HepG2 (cell line): Measurements from ENCODE around the gene EGFR. TPM values are rescaled to one million over a fixed set of nuclear protein-coding genes. Genes with fewer than 3 reads are reported as not detected.

Experiments used
- AHR ChIP-seq: IDR thresholded peaks from 2 replicates; pipeline ENCODE4 v1.6.1; 2018; ENCODE audit warnings: missing genetic modification reagents, missing compliant biosample characterization
- ATF7-NPFF ChIP-seq: sonication (generic); formaldehyde crosslinking; IDR thresholded peaks from 2 replicates; pipeline ENCODE4 v1.8.1; 2023; ENCODE audit warnings: mild to moderate bottlenecking, low read depth, missing genetic modification reagents, moderate library complexity
- ESRRA ChIP-seq: sonication (generic); formaldehyde crosslinking; IDR thresholded peaks from 2 replicates; pipeline ENCODE4 v1.5.1; 2020; ENCODE audit warnings: mild to moderate bottlenecking, low read depth, missing genetic modification reagents
- GZF1 ChIP-seq: sonication (generic); formaldehyde crosslinking; IDR thresholded peaks from 2 replicates; pipeline ENCODE4 v1.5.1; 2020; ENCODE audit warnings: mild to moderate bottlenecking, missing genetic modification reagents
- ISL2 ChIP-seq: sonication (generic); formaldehyde crosslinking; IDR thresholded peaks from 2 replicates; pipeline ENCODE4 v1.5.0; 2020; ENCODE audit warnings: missing genetic modification reagents
- MXD4 ChIP-seq: IDR thresholded peaks from 2 replicates; pipeline ENCODE4 v1.6.1; 2016; ENCODE audit warnings: mild to moderate bottlenecking, missing biosample characterization, missing genetic modification reagents
- NFE2L2 ChIP-seq: fragments of 150-350 bp; IDR thresholded peaks from 2 replicates; pipeline ENCODE4 v1.6.1; 2014; ENCODE audit warnings: low read length
- NFKB2 ChIP-seq: sonication (generic); formaldehyde crosslinking; IDR thresholded peaks from 2 replicates; pipeline ENCODE4 v1.4.0; 2020; ENCODE audit warnings: missing genetic modification reagents, borderline replicate concordance
- PRMT3 ChIP-seq: sonication (generic); formaldehyde crosslinking; IDR thresholded peaks from 2 replicates; pipeline ENCODE4 v1.8.1; 2022; ENCODE audit warnings: low read depth, mild to moderate bottlenecking, moderate library complexity, missing genetic modification reagents, borderline replicate concordance
- RARA ChIP-seq: IDR thresholded peaks from 2 replicates; pipeline ENCODE4 v1.6.1; 2016; ENCODE audit warnings: missing genetic modification reagents, missing compliant biosample characterization
- REPIN1 ChIP-seq: sonication (generic); formaldehyde crosslinking; IDR thresholded peaks from 2 replicates; pipeline ENCODE4 v1.8.0; 2022; ENCODE audit warnings: missing genetic modification reagents, low read depth, mild to moderate bottlenecking, borderline replicate concordance
- TEAD2 ChIP-seq: sonication (generic); formaldehyde crosslinking; IDR thresholded peaks from 2 replicates; pipeline ENCODE4 v1.9.0; 2021; ENCODE audit warnings: missing genetic modification reagents
- WIZ ChIP-seq: sonication (generic); formaldehyde crosslinking; IDR thresholded peaks from 2 replicates; pipeline ENCODE4 v1.5.1; 2020; ENCODE audit warnings: mild to moderate bottlenecking, missing genetic modification reagents
- ZNF282 ChIP-seq: fragments of 450-650 bp; IDR thresholded peaks from 2 replicates; pipeline ENCODE4 v1.6.1; 2018; ENCODE audit not compliant: partially characterized antibody
- ZNF530 ChIP-seq: sonication (generic); formaldehyde crosslinking; IDR thresholded peaks from 2 replicates; pipeline ENCODE4 v1.5.0; 2020; ENCODE audit warnings: low read depth, mild to moderate bottlenecking, missing genetic modification reagents
- ZNF670 ChIP-seq: sonication (generic); formaldehyde crosslinking; IDR thresholded peaks from 2 replicates; pipeline ENCODE4 v1.8.0; 2022; ENCODE audit warnings: mild to moderate bottlenecking, missing genetic modification reagents, borderline replicate concordance
- ZNF772 ChIP-seq: sonication (generic); formaldehyde crosslinking; IDR thresholded peaks from 2 replicates; pipeline ENCODE4 v1.5.0; 2020; ENCODE audit warnings: mild to moderate bottlenecking, missing genetic modification reagents
- ZNF850 ChIP-seq: sonication (generic); formaldehyde crosslinking; conservative IDR thresholded peaks from 2 replicates; pipeline ENCODE4 v1.9.0; 2021; ENCODE audit warnings: mild to moderate bottlenecking, missing genetic modification reagents
- polyA plus RNA-seq, 8 experiments: library from polyadenylated mRNA; depleted of rRNA in 3 of 8; stranded (reverse) in 7 of 8; unstranded in 1 of 8; fragments of >200 nt; fragmentation: Illumina TruSeq in 4 of 8; extraction: Trizol in 4 of 8; gene quantifications; 2 replicates each; pipeline versions ENCODE4 v1.2.1 to v1.2.3, GENCODE V29; 2011 to 2016; ENCODE audit warnings: low read depth in 4 of 8, missing spikeins in 1 of 8, mixed read lengths in 1 of 8; ENCODE audit not compliant: insufficient read depth in 1 of 8
- total RNA-seq, 5 experiments: library from RNA; depleted of rRNA; stranded (reverse); fragments of >200 nt; fragmentation: Illumina TruSeq; extraction: Trizol; gene quantifications; 2 replicates each; pipeline ENCODE4 v1.2.3, GENCODE V29; 2016; ENCODE audit warnings: low read depth in 1 of 5
- TF ChIP-seq, protein P1 (sequence below), 2 experiments: sonication (generic) in 1 of 2; formaldehyde crosslinking in 1 of 2; IDR thresholded peaks; 2 replicates each; pipeline versions ENCODE4 v1.4.0 to v1.6.1; 2016 to 2020; ENCODE audit warnings: borderline replicate concordance in 1 of 2, low read depth in 1 of 2, mild to moderate bottlenecking in 1 of 2, missing genetic modification reagents in 1 of 2
- TF ChIP-seq, protein P2 (sequence below): sonication (generic); formaldehyde crosslinking; IDR thresholded peaks from 2 replicates; pipeline ENCODE4 v1.4.0; 2020; ENCODE audit warnings: missing genetic modification reagents
- TF ChIP-seq, protein P3 (sequence below): sonication (generic); formaldehyde crosslinking; IDR thresholded peaks from 2 replicates; pipeline ENCODE4 v1.4.0; 2020; ENCODE audit warnings: missing genetic modification reagents
- TF ChIP-seq, protein P4 (sequence below), 2 experiments: sonication (generic) in 1 of 2; formaldehyde crosslinking in 1 of 2; IDR thresholded peaks; 2 replicates each; pipeline versions ENCODE4 v1.4.0 to v1.6.1; 2018 to 2020; ENCODE audit warnings: missing genetic modification reagents in 2 of 2, borderline replicate concordance in 1 of 2, low read depth in 1 of 2, mild to moderate bottlenecking in 1 of 2, missing biosample characterization in 1 of 2

Gene EGFR
- total and polyA plus RNA-seq, 2 of the 13 experiments (the other 11 are each of a cell fraction or from before 2014, with no cell fraction given), result 7.0 to 10.0 TPM

DNA sequence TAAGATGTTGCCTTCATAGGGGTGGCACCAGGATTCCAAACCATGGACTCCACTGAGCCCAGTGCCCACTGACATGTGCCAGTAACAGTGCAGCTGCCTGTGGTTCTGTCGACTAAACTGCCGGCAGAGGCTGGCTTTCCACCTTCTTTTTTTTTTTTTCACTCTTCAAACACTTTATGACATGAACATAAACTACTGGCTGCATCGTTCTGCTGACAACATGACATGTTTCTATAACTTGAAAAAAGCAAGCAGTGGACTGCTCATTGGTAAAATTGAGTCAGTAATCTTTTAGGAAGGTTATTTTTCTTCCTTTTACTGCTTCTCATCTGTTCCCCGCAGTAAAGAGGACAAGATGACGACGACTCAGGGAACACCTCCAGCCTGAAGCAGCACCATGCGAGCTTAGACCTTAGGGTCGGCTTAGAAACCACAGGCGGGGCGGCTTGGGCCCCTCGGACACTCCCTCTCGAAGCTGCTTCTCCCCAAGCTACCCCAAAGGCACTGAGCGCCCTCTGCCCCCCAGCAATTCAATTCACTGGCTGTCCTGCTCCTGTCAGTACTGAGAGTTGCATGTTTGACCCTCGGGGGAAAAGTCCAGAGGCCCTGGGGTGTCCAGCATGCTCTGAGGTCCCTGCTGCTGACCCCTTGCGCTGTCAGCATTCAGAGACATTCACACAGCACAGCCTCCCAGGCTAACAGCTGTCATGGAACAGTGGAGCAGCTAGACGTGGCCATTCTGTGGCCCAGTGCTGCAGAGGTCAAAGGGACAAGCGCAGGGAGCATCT is 112.5 kb downstream of the EGFR start (continued):
- TF ChIP-seq ZNF670 (CRISPR knock-in tag), result no peak
- TF ChIP-seq ZNF282, result no peak
- TF ChIP-seq, protein P1, sequence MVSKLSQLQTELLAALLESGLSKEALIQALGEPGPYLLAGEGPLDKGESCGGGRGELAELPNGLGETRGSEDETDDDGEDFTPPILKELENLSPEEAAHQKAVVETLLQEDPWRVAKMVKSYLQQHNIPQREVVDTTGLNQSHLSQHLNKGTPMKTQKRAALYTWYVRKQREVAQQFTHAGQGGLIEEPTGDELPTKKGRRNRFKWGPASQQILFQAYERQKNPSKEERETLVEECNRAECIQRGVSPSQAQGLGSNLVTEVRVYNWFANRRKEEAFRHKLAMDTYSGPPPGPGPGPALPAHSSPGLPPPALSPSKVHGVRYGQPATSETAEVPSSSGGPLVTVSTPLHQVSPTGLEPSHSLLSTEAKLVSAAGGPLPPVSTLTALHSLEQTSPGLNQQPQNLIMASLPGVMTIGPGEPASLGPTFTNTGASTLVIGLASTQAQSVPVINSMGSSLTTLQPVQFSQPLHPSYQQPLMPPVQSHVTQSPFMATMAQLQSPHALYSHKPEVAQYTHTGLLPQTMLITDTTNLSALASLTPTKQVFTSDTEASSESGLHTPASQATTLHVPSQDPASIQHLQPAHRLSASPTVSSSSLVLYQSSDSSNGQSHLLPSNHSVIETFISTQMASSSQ (IDR thresholded peaks at IDR 0.05; ENCODE audit: low read depth), result no peak
- TF ChIP-seq, protein P1 (CRISPR knock-in tag; IDR thresholded peaks at IDR 0.05; ENCODE audit: borderline replicate concordance), result no peak
- TF ChIP-seq, protein P2, sequence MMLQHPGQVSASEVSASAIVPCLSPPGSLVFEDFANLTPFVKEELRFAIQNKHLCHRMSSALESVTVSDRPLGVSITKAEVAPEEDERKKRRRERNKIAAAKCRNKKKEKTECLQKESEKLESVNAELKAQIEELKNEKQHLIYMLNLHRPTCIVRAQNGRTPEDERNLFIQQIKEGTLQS (CRISPR knock-in tag), result no peak
- no peak for TF ChIP-seq MXD4
- TF ChIP-seq, protein P3, sequence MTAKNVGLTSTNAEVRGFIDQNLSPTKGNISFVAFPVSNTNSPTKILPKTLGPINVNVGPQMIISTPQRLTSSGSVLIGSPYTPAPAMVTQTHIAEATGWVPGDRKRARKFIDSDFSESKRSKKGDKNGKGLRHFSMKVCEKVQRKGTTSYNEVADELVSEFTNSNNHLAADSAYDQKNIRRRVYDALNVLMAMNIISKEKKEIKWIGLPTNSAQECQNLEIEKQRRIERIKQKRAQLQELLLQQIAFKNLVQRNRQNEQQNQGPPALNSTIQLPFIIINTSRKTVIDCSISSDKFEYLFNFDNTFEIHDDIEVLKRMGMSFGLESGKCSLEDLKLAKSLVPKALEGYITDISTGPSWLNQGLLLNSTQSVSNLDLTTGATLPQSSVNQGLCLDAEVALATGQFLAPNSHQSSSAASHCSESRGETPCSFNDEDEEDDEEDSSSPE (CRISPR knock-in tag), result no peak
- TF ChIP-seq TEAD2 (CRISPR knock-in tag), result no peak
- TF ChIP-seq RARA (CRISPR knock-in tag), result peak; percentile 61
- TF ChIP-seq AHR, result no peak
- TF ChIP-seq ISL2 (CRISPR knock-in tag), result no peak
- TF ChIP-seq, protein P4, sequence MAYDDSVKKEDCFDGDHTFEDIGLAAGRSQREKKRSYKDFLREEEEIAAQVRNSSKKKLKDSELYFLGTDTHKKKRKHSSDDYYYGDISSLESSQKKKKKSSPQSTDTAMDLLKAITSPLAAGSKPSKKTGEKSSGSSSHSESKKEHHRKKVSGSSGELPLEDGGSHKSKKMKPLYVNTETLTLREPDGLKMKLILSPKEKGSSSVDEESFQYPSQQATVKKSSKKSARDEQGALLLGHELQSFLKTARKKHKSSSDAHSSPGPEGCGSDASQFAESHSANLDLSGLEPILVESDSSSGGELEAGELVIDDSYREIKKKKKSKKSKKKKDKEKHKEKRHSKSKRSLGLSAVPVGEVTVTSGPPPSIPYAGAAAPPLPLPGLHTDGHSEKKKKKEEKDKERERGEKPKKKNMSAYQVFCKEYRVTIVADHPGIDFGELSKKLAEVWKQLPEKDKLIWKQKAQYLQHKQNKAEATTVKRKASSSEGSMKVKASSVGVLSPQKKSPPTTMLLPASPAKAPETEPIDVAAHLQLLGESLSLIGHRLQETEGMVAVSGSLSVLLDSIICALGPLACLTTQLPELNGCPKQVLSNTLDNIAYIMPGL (CRISPR knock-in tag; IDR thresholded peaks at IDR 0.05; ENCODE audit: borderline replicate concordance in 1 of 2, low read depth in 1 of 2), result peak in 1 of 2 experiments; percentile 20; a peak in 2 of 4 replicates
- TF ChIP-seq ZNF850 (CRISPR knock-in tag), result no peak
- TF ChIP-seq ESRRA (CRISPR knock-in tag), result peak; percentile 93
- no peak for TF ChIP-seq ATF7-NPFF (CRISPR knock-in tag)
- peak; percentile 29; the same call in 1 of the 2 replicates for TF ChIP-seq REPIN1 (CRISPR knock-in tag)
- 0 out of 2 replicates have a peak, but pooled peaks have one; percentile 55 for TF ChIP-seq ZNF772 (CRISPR knock-in tag)
- TF ChIP-seq PRMT3 (CRISPR knock-in tag), result no peak
- TF ChIP-seq GZF1 (CRISPR knock-in tag), result no peak
- no peak for TF ChIP-seq ZNF530 (CRISPR knock-in tag)
- no peak for TF ChIP-seq NFKB2 (CRISPR knock-in tag)
- no peak for TF ChIP-seq WIZ (CRISPR knock-in tag)
- TF ChIP-seq NFE2L2, result no peak
